GM19324 (cell line): Measurements from ENCODE around the gene BRF1.

Experiments
- ATAC-seq: cut with Tn5 transposase; IDR thresholded peaks from one replicate; pipeline ENCODE4 v1.9.1; 2021; ENCODE audit warnings: mild to moderate bottlenecking, moderate library complexity; ENCODE audit not compliant: unreplicated experiment, low FRiP score

The BRF1 gene

GRCh38 chr14:105214324-105214915, 86.4 kb downstream of the BRF1 start:
- no peak for ATAC-seq

GRCh38 chr14:105213361-105213760, 87.4 kb downstream of the BRF1 start:
- no peak for ATAC-seq

GRCh38 chr14:105212541-105213300, 88.1 kb downstream of the BRF1 start:
- no peak for ATAC-seq

- no peak for ATAC-seq
Measured at GRCh38 chr14:105211758-105212089, 89.1 kb downstream of the BRF1 start.

GRCh38 chr14:105211086-105211757, 89.6 kb downstream of the BRF1 start:
- ATAC-seq = no peak

GRCh38 chr14:105210266-105211025, 90.4 kb downstream of the BRF1 start:
- no peak for ATAC-seq

GRCh38 chr14:105209646-105210045, 91.2 kb downstream of the BRF1 start:
- no peak for ATAC-seq

- ATAC-seq = no peak
Measured at GRCh38 chr14:105209091-105209490, 91.7 kb downstream of the BRF1 start.

GRCh38 chr14:105208738-105209075, 92.1 kb downstream of the BRF1 start:
- ATAC-seq = no peak

- no peak for ATAC-seq
Measured at GRCh38 chr14:105207996-105208737, 92.6 kb downstream of the BRF1 start.

- no peak for ATAC-seq
Measured at GRCh38 chr14:105207460-105207901, 93.3 kb downstream of the BRF1 start.

- no peak for ATAC-seq
Measured at GRCh38 chr14:105206873-105207272, 93.9 kb downstream of the BRF1 start.

- ATAC-seq = no peak
Measured at GRCh38 chr14:105205673-105206208, 95.1 kb downstream of the BRF1 start.

- no peak for ATAC-seq
Measured at GRCh38 chr14:105204931-105205672, 95.7 kb downstream of the BRF1 start.

- ATAC-seq = no peak
Measured at GRCh38 chr14:105204206-105204930, 96.4 kb downstream of the BRF1 start.

- ATAC-seq = no peak
Measured at GRCh38 chr14:105203701-105204100, 97.1 kb downstream of the BRF1 start.

GRCh38 chr14:105203057-105203531, 97.7 kb downstream of the BRF1 start:
- ATAC-seq = no peak

- ATAC-seq = no peak
Measured at GRCh38 chr14:105201925-105202513, 98.8 kb downstream of the BRF1 start.
